GM21423 (cell line): ENCODE measurements around the gene KCNH2.

ENCODE experiments used
- ATAC-seq: cut with Tn5 transposase; IDR thresholded peaks from one replicate; pipeline ENCODE4 v1.9.1; 2021; ENCODE audit warnings: mild to moderate bottlenecking, moderate library complexity; ENCODE audit not compliant: unreplicated experiment

Gene KCNH2

DNA sequence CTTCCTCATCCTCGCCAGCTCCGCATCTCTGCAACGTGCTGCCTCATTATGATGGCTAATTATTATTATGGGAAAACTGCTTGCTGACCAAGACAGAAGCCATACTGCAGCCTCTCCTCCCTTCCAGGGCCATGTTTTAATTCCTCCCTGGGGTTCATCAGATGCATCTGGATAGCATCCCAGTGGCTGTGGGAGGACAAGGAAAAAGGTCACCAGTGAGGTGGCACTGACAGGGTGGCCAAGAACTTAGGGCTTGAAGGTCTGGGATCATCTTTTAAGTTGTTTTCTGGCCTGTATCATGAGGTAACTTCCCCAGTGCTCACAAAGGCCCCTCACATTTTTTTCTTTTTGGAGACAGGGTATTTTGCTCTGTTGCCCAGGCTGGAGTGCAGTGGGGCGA lies 39.6 kb downstream of the KCNH2 start:
- no peak for ATAC-seq

DNA sequence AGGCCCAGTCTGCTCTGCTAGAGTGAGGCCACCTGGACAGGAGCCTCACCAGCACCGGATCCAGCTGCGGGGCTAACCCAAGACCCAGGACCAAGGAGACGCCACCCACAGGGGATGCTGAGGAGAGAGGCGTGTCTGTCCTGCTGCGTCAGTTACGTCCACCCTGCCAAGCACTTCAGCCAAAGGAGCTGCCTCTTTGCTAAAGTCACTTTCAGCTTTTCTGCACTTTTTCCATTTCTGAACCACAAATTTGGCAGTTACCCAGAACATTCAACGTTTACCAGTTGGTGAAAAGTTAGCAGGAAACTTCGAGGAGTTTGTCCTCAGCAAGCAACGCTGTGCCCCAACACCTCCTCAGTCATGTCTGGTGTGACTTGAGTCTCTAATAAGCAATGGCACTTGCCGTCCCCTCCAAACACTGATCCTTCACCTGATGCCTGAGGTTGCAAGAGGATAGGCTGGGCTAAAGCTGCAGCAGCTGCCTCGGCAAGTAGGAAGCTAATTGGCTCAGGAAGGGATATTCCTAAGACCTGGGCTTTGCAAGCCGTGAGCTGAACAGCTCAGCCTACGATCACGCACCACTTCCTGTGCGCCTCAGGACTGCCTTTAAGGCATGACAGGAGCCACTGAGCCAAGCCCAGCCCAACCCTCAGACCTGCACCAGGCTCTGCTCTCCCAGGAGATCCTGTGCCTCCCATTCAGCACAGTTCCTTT lies 40.1 kb downstream of the KCNH2 start:
- ATAC-seq = no peak

DNA sequence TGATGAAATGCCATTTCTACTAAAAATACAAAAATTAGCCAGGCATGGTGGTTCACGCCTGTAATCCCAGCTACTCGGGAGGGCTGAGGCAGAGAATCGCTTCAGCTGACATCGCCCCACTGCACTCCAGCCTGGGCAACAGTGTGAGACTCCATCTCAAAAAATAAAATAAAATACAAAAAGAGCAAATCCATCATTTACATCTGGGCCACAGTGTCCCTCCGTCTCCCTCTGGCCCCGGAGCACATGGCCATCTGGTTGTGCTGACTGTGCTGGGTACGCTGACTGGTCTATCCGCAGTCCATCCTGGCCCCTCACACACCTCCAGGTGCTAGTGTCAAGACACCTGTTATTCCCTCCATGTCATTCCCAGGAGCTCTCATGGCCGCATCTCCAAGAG lies 42.1 kb downstream of the KCNH2 start:
- ATAC-seq = no peak

DNA sequence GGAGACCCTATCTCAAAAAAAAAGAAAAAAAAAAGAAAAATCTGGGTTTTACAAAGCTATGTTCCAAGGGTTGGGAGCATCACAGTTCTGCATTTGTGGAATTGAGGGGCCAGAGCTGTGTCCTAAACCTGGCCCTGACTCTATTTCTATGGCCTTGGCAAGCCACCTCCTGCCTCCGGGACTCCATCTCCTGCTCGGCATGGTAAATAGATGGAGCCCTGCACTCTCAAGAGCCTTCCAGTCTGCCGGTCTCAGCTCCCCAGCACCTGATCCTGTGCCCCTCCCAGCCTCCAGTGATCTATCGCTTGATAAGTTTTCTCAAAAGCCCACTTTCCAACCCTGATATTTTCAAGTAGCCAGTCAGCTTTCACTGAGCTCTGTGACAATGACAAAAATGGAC lies 43.0 kb downstream of the KCNH2 start:
- no peak for ATAC-seq

DNA sequence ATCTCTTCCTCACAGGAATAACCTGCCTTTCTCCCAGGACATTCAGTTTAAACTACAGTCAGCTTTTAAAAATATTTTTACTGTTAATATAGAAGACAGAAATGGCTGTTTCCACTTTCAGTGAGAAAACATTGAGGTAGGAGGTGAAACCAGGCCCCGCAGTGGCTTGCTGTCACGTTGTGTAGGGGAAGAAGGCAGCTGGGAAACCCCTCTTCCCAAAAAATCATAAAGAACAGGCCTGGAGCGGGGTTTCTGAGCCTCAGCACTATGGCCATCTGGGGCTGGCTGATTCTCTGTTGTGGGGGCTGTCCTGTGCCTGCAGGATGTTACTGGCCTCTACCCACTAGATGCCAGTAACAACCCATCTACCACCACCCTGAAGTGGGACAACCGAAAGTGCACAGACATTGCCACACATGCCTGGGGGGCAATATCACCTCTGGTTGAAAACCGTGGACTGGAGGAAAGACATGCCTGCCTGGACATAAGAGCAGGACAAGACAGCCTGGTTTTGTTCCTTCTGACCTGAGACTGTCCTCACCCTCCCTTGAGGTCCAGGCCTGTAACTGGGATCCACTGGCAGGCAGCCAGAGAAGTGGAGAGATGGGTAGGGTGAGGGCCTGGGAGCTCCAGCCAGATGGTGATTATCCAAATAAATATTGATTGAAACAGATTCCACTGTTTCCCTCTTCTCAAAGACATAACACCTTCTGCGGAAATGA lies 43.9 kb downstream of the KCNH2 start:
- no peak for ATAC-seq

DNA sequence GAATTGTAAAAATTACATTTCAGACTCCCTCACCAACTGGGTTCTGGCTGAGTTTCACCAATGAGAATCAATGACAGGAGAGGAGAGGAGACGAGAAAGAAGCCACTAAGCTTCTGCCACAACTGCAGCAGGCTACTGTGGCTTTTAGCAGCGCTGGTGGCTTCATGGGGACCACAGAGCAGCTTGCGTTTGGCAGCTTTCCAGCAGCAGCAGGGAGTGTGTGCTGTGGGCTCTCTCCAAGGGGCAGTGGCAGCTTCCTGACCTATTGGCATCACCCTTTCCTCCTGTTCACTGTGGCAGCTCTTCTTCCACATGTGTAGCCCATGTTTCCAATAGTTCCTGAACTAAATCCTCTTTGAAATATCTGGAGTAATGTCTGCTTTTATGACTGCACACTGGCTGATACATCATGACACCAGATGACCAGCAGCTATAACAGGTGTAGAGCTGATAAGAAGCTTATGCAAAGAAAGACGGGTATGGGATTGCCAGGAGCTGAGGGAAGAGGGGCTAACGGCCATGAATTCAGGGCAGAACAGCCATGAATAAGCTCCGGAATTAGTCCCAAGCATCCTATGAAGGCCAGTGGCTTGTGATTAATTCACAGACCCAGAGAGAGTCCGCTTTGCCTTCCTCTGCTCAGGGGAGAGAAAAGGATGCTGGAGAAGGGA lies 46.8 kb downstream of the KCNH2 start:
- ATAC-seq = no peak

DNA sequence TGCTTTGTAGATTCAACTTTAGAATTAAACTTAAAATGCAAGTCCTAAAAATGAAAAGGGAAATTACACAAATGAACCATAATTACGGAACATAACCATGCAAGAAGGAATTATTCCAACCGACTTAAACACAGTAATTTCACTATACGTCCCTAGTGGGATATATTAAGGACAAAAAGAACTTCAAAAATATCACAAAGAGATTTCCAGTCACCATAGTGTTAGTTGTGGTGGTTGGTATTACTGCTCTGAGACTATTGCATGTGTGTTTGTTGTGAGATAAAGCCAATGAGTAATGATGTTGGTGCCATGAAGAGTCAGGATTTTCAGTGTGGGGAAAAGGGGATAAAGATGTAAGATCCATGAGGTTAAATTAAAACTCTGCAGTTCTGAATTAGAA lies 49.6 kb downstream of the KCNH2 start:
- no peak for ATAC-seq

DNA sequence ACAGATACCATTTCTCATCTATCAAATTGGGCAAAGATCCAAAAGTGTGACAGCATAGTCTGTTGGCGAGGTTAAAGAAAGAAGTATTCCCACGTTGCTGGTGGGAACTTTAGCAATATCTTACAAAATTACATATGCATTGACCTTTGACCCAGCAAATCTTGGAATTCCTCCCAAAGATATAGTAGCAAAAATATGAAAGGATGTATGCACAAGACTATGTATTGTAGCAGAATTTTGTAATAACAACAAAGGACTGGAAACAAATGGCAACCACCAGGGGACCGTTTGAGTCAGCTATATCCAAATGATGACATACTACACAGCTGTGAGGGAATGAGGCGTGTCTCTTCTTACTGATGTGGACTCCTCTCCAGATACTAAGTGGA lies 50.2 kb downstream of the KCNH2 start:
- no peak for ATAC-seq

DNA sequence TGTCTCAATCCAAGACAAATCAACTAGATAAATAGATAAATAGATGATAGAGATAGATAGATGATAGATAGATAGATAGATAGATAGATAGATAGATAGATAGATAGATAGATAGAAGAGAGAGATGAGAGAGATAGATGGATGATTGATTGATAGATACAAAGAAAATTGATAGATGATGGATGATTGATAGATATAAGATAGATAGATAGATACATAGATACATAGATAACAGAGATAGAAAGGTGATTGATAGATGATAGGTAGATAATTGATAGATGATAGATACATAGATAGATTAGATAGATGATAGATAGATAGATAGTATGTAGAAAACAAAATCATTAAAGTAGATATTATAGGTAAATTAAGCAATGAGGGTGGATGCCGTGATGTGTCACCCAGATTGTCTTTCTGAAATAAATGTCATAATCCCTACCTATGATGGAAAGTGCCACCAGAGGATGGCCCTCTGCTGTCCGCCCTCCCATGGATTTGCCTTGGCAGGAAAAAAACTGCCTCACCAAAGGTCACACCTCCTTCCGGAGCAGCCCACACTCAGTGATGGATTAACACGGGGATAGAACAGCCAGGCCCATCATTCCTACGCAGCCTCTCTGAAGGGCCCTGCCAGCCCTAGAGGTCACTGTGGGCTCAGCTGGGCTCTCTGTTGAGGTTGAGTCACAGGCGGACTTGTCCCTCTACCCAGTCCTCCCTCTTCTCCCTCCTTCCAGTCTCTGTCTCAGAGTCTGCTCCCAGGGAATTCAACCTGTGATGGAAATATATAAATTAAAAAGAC lies 50.8 kb downstream of the KCNH2 start:
- no peak for ATAC-seq

DNA sequence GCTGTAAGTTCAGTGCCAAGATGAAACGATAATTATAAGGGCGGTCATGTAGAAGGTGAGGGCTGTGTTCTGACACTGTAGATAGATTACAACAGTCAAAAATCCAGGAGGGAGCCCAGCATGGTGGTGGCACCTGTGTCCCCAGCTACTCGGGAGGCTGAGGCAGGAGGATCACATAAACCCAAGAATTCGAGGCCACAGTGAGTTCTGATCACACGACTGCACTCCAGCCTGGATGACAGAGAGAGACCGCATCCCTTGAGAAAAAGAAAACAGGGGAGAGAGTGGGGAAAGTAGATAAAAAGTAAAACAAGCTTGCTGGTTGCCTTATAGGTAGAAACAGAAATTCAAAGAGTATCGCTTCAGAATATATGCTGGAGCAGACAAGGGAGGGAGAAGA lies 52.1 kb downstream of the KCNH2 start:
- no peak for ATAC-seq

DNA sequence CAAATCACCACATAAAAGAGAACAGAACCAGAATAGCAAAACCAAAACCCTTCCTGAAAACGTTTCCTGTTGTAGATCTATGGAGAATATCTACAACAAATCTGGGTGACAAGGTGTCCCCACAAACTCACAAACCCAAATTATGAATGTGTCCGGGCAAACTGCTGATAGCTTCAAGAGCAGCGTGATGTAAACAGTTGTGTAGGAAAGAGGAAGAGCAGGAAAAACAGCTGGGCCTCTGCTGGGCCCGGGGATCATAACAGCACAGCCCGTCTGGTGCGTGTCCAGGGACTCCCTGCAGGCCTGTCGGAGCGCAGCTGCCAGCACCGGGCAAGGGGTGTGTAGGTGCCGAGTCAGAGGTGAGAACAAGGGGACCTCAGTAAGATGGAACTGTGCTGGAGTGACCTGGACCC lies 53.7 kb downstream of the KCNH2 start:
- ATAC-seq = no peak

DNA sequence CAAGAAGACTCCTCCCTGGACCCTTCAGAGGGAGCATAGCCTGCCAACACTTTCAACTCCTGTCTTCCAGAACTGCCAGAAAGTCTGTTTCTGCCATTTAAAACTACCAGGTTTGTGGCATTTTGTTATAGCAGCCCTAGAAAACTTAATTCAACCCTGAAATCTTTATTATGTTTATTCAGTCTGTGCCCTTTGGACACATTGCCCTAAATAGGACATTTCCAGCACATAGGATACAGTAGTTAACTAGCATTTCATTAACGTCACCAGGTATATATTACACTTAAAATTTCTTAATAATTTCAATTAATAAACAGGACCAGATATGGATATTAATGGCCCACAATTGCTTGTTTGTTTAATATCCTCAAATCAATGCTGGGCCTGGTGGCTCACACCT lies 54.3 kb downstream of the KCNH2 start:
- no peak for ATAC-seq

DNA sequence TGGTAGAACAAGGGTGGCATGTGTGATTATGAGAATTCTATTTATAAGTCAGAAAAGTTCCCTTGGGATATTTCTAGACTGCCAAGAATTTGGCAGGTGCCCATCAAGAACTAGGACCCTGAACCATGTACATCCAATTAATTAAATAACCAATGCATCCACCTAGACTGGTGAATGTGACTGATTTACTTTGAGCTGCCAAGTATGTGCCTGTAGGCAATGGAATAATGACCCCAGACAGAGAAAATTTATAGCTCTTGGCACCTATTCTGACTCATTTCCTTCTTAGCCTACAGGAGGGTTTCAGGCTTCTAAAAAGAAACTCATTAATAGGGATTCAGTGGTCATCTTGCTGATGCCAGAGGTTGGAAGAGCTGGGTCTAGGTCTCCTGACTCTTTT lies 54.9 kb downstream of the KCNH2 start:
- no peak for ATAC-seq

DNA sequence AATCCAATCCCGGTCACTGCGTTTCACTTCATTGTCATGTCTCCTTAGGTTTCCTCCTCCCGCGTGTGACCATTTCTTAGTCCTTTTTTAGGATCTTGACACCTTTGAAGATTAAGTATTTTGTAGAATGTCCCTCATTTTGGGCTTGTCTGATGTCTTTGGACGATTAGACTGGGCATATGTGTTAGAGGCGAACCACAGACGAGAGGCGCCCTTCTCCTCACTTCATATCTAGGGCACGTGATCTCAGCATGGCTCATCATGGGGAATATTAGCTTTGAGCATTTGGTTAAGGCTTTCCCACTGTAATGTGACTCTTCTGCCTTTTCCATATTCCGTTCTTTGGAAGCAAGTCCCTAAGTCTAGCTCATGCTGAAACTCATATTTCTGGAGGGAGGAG lies 59.0 kb downstream of the KCNH2 start:
- ATAC-seq = no peak

DNA sequence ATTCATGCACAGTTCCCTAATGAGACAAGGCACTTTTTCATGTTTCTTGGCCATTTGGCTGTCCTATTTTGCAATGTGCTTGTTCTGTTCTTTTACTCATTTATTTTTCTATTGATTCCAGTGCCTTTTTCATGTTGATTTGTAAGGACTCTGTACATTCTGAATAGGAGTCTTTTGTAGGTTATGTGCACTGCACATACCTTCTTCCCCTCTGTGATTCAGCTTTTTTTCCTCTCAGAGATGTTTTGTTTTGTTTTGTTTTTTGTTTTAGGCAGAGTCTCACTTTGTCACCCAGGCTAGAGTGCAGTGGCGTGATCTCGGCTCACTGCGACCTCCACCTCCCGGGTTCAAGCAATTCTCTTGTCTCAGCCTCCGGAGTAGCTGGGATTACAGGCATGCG lies 59.7 kb downstream of the KCNH2 start:
- ATAC-seq = no peak

DNA sequence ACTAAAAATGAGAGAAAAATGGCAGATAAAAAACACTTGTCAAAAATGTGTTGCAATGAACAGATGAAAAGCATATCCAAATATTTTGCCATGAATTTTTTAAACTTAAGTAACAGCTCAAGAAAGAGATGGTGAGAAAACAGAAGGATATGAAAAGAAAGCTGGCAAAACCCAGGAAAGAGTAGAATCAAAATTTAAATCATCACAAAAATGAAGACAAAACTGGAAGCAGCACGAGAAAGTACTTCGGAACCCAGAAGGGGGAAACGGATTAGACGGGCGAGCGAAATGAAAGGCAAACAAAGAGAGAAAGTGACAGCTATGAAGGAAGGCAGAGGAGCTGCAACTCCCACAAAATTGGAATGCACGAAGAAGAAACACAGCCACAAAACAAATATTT lies 60.2 kb downstream of the KCNH2 start:
- ATAC-seq = no peak

DNA sequence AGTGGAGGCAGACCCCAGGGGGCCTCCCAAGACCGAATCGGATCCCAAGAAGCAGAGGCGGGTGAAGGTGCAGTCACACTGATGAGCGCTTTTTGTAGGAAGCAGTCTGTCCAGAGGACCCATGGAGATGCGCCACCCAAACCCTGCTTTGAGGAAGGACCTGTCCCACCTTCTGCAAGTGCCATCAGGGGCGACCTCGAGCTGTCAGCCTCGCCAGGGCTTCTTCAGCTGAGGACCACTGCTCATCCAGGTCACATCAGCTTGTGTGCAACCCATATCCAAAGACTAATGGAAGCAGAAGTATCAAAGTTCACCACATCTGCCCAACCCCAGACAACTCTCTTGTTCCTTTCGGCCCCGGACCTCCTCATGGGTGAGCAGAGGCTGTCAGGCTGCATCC lies 61.5 kb downstream of the KCNH2 start:
- no peak for ATAC-seq

DNA sequence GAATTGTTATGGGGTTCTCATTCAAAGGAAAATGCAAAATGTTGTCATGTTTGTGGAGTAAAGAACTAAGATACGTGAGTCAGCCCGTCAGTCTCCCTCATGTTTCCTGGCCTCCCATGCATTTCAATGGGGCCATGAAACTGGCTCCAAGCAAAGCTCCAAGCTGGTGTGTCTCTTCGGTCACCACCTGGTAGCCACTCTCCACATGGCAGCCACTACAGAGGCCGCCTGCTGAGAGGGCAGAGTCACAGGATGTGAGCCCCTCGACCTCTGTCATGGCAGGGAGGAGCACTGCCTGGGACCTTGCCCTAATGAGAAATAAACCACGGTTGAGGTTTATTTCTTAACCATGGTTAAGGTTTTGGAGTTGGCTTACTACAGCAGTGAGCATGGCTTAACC lies 63.2 kb downstream of the KCNH2 start:
- ATAC-seq = no peak

DNA sequence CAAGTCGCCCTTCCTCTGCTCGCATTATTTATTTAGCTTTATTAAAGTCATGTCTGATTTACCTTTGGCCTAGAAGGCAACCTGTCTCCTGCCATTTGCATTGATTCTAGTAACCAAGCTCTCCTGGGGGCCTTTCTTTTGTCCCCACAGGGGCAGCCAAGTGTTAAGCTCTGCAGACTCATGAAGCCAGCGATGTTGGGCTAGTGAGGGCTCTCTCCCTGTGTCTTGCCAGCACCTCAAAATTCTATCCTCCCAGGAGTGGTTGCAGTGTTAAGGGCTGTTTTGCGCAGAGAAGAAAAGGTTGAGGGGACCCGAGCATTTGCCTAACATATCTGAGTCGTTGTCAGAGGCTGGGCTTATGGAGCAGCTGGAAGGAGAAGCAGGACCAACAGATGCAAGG lies 63.9 kb downstream of the KCNH2 start:
- no peak for ATAC-seq

DNA sequence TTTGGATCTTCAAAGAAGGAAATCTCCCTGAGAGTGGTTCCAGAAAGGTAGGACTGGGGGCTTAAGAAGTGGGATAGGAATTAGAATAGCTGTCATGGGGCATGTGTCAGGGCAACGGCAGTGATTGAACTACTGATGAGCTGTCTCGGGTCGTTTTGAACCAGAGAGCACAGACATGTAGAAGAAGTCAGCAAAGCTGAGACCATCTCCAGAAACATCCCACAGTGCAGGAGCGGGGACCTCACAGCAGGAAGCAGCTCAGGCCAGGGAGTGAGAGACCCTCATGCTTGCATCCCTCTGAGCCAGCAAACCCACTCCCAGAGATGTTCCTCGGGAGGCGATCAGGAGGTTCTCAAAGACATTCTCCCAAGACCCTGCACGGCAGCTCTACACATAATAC lies 65.7 kb downstream of the KCNH2 start:
- no peak for ATAC-seq

DNA sequence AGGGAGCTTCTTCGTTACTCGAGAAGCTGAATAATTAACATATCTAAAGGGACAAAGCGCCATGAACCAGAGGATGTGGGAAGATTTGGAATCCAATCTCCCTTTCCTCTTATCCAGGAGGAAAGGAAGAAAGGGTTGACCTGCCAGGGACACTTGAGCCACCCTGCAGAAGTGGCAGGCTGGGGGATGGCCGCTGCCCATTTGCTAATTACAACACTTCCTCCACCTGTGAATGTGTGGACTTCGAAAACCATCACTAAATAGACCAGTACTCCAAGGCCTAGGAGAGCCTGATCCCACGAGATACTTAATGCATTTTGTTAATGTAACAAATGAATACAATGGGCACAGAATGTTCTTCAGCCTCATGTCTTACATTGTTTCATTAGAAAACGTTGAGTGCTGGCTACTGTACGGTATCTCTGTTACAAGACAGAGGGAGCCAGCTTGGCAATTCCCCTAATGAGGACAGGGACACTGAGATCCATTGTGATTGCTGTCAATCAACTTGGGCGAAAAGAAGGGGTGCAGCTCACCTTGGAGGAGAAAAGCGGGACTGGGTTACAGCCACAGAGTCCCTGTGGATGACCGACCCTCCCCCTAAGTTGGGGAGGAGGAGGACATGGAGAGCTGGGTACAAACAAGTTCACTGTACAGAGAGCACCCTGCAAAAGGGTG lies 66.4 kb downstream of the KCNH2 start:
- ATAC-seq = no peak
